Stimulated activated CD4-positive, alpha-beta T cell treated with anti-CD3 and anti-CD28 coated beads, Interleukin-15, amount 100 ng/mL, for 48 hours (primary cell): ENCODE data around the gene TBC1D1.

Source experiments
- DNase-seq, 2 donors: peaks; one replicate each; pipeline ENCODE4 v3.0.0-alpha.2; 2020; ENCODE audit warnings: low read depth in 2 of 2

Gene TBC1D1

DNA sequence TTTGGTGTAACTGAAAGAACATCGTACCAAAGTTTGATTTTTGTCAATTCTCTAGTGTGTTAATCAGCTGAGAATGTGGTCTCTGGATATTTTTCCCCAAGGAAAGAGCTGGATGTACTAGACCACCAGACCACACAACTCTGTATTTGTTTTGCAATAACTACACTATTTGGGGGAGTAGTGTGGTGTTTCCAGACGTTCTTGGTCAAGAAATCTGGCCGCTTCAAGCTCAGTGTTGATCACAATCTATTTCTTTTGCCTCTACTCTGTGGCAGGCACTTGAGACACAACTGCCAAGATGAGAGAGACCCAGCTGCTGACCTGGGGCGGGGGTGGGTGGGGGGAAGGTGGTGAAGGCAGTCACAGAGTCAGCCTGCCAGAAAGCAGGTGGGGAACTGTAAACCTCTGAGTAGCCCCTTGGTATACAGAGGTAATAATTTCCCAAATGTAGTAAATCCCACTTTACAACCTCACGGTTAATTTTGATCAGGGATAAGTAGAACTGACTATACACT, 99.9 kb downstream of the TBC1D1 start:
- no peak for DNase-seq

DNA sequence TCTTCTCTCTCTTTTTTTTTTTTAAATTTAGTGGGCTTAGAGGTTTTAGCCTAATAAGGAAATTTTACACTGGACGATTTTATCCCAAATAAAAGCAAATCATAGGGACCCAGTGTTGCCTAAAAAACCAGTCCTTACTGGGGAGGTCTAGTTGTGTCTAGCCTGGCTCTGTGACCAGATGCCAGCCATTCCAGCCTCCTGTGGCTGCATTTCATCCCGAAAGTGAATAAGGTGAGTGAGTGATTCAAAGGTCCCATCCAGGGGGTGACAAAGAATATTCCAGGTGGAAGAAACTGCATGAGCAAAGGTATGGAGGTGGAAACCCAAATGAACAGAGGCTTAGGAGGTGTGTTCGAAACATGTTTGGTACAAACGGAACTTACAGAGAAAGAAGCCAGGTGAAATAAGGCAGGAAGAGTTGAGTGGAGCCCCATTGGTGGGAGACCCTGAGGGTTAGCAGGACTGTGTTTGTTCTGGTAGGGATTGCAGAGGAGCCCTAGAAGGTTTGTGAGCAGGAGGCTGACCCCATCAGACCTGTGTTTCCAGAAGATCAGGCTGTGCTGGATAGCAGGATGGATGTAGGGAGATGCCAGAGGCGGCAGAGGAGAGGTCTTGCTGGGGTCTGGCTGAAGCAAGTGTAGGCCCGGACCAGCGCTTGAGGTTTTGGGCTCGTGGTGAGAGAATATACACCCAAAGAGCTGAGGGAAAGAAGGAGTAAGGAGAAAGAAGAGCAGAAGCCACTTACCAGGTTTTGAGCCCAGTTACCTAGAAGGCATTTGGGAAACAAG, 100.9 kb downstream of the TBC1D1 start:
- DNase-seq, result no peak

- no peak for DNase-seq
These were observed 102.9 kb downstream of the TBC1D1 start for GRCh38 chr4:37993806-37994205.

DNA sequence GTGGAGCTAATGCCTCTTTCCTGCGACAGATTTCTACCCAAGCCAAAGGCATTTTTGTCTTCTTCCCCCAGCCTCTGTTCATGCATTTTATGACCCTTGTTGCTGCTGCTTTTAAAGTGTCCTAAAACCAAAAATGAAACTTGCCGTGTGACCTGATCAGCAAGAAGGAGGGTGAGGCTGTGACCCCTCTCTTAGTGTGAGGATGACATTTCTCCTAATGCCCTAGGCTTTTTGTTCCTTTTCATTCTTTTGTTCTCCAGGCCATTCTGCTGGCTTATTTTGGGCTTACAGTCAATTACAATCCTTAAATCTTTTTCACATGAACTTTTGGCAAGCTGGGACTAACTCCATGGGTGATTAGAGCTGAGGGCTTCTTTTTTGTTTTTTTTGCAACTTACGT, 103.7 kb downstream of the TBC1D1 start:
- DNase-seq, result no peak

DNA sequence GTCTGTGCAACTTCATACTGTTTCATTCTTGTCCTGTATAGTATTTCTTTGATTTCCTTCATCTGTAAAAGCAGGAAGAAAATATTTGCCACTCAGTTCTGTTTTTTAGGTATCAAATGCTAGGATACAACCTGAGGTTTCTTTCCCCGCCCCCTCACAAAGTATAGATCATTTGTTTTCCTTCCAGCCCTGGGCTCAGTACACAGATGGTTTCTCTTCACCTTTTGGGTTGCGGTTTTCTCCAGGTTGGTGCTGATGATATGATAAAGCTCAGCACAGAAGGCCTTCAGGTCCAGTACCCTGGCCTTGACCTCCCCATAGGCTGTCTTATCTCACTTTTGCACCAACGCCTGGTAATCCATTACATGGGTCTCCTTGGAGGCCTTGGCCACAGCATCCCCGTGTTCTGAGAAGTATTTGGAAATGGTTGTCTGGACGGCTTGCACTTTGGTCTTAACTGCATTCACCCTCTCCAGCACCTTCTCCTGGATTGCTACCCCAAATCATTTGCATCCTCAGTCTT, 104.5 kb downstream of the TBC1D1 start:
- DNase-seq, result no peak

- DNase-seq, result no peak
These were observed 105.3 kb downstream of the TBC1D1 start for GRCh38 chr4:37995981-37996775.

- no peak for DNase-seq
These were observed 107.3 kb downstream of the TBC1D1 start for GRCh38 chr4:37998226-37998625.

DNA sequence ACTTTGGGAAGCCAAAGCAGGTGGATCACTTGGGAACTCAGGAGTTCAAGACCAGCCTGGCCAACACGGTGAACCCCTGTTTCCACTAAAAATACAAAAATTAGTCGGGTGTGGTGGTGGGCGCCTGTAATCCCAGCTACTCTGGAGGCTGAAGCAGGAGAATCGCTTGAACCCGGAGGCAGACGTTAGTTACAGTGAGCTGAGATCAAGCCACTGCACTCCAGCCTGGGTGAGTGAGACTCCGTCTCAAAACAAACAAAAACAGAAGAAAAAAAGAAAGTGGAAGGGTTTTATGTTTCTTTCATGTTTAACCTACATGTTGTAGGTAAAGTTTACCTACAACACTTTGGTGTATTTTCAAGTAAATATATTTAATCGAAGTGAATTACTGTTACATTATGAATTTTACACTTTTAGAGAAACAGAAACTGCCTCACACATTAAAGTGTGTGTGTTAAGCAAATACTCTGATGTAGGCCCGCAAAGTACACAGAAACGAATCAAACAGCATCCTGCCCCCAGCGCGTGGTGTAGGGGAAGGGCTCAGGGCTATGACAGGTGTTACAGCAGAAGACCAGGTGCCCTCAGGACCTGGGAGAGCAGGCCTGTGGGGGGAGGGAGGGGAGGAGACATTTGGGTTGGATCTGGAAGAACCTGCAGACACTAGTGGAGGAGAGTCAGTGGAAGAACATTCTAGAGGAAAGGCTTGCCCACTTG, 108.3 kb downstream of the TBC1D1 start:
- DNase-seq, result no peak

GRCh38 chr4:37999965-38000364, 109.1 kb downstream of the TBC1D1 start:
- DNase-seq, result no peak

- no peak for DNase-seq
These were observed 111.0 kb downstream of the TBC1D1 start for GRCh38 chr4:38001927-38002326.

- DNase-seq, result no peak
These were observed 111.7 kb downstream of the TBC1D1 start for GRCh38 chr4:38002451-38003071.

DNA sequence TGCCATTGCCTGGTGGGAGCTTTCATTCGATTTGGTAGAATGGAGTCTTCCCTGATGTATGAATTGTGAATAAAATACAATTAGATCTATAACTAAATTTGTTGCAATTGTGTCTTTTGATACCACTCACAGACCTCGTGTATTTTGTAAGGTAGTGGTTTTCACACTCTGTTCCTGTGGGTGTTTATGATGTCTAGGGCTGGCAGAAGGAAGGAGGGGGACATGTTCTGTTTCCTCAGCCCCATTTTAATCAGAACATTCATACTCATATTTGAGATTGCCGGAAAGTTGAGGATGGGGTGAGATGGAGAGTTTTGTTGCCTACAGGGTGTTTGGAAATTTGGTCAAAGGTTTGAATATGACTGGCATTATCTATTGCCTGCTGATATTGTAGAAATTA, 112.2 kb downstream of the TBC1D1 start:
- DNase-seq, result no peak

- no peak for DNase-seq
These were observed 112.7 kb downstream of the TBC1D1 start for GRCh38 chr4:38003628-38004027.

- no peak for DNase-seq
These were observed 113.2 kb downstream of the TBC1D1 start for GRCh38 chr4:38004062-38004461.

- DNase-seq, result no peak
These were observed 114.0 kb downstream of the TBC1D1 start for GRCh38 chr4:38004887-38005286.

DNA sequence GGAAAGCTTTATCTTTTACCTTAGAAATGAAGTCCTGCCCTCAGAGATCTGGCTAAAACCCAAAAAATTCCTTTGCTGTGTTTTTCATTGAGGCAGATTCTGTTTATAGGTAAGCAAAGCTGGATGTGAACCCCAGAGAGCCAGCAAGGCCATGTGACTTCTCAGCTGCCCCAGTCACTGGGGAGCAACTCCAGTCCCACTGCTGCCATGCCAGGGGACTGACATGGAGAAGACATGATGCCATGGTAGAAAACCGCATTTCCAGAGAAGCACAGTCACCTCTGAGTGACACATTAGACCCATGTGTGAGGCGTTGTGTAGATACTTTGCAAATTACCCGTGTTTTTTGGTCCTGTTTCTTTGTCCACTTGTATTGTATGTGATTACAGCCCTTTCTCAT, 114.8 kb downstream of the TBC1D1 start:
- no peak for DNase-seq

GRCh38 chr4:38007645-38008044, 116.8 kb downstream of the TBC1D1 start:
- no peak for DNase-seq

GRCh38 chr4:38008571-38009021, 117.7 kb downstream of the TBC1D1 start:
- no peak for DNase-seq

GRCh38 chr4:38009421-38009820, 118.5 kb downstream of the TBC1D1 start:
- no peak for DNase-seq

GRCh38 chr4:38009949-38010348, 119.1 kb downstream of the TBC1D1 start:
- no peak for DNase-seq

DNA sequence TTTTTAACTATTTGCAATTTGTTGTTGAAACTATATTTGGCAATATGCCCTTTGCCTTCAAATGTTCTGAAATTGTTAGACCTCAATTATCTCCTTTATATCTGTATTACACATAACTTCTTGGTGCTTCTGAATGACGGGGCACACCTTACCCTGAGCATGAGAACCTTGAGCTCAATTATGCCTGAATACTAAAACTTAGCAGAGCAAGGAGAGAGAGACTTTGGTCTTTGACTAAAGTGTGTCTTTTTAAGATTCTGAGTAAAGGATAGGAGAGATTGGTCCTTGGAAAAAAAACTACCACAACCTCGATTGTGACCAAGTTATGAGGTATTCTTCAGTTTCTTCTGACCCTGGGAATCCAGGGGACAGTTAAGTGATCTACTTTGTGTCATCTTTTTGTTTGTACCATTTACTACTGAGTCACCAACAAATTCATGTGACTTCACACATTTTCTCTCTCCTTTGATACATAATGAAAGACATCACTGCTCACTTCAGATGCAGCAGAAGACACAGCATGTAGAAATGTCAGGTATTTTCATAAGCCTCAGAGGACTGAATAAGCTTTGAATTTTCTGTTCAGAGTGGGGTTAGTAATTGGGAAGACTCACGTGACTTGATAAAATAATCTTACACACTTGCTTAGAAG, 120.8 kb downstream of the TBC1D1 start:
- DNase-seq, result no peak
